ENCODE results near the gene PGBD5. TPM values are rescaled to one million over a fixed set of nuclear protein-coding genes. Genes with fewer than 3 reads are reported as not detected.
"Not testable (repeated sequence)": the region's sequence is repeated elsewhere in the genome, so short reads cannot be mapped to it uniquely, and the experiment has no call there.

Gene PGBD5
- total RNA-seq, 5 donors from 2014 or later (not counting 1 experiment from before 2014, with no cell fraction given), result 0.03 to 0.09 (median 0.09) TPM; not detected in 2

- Histone ChIP-seq H3K27me3 (replicated peaks in 1 of 2; ENCODE audit: control insufficient read depth in 2 of 2, extremely low read depth in 1 of 2, insufficient read depth in 2 of 2, low read length in 1 of 2) (peaks cover 18 to 56% of the 10 kb centered on the region in 2 experiments), H3K27ac (ENCODE audit: low read length) (no peak overlapping the region), H3K9me3 (no peaks in the 10 kb centered on the region), H3K36me3 (ENCODE audit: control insufficient read depth in 2 of 2, extremely low read depth in 1 of 2, insufficient read depth in 1 of 2, low read length in 1 of 2) (no peaks in the 10 kb centered on the region), H3K4me3 (ENCODE audit: control insufficient read depth in 1 of 2, extremely low read depth in 1 of 2, low read length in 1 of 2) (no peak overlapping the region), H3K4me1 (ENCODE audit: control insufficient read depth in 1 of 2, extremely low read depth in 1 of 2, insufficient read depth in 2 of 2, low read length in 2 of 2) (peaks cover 2 to 11% of the 10 kb centered on the region in 2 experiments)
- H3K4me1 Mint-ChIP-seq, result peaks cover 7 to 16% (median 12%) of the 10 kb centered on the region in 3 donors
- ATAC-seq (replicated peaks in 1 of 4) (no peak), DNase-seq (no peak)
- WGBS (ENCODE audit: insufficient coverage), result 41% methylated on average over 8 of the region's 14 CpGs
- H3K27ac Mint-ChIP-seq, result no peak overlapping the region
- H3K4me3 Mint-ChIP-seq, result no peak overlapping the region
- peaks cover 0 to 12% (median 5%) of the 10 kb centered on the region in 3 donors for H3K9me3 Mint-ChIP-seq
- H3K36me3 Mint-ChIP-seq, result no peaks in the 10 kb centered on the region
- H3K27me3 Mint-ChIP-seq, result peaks cover 61% of the 10 kb centered on the region in 2 donors
- ChIA-PET POLR2A (no interaction called here), CTCF (no interaction called here)
Observed at GRCh38 chr1:230422221-230422981, 3.7 kb downstream of the PGBD5 start.

GRCh38 chr1:230421481-230421880, 4.7 kb downstream of the PGBD5 start:
- Histone ChIP-seq H3K4me3 (ENCODE audit: control insufficient read depth in 1 of 2, extremely low read depth in 1 of 2, low read length in 1 of 2) (no peak overlapping the region), H3K27ac (ENCODE audit: low read length) (no peak overlapping the region), H3K4me1 (ENCODE audit: control insufficient read depth in 1 of 2, extremely low read depth in 1 of 2, insufficient read depth in 2 of 2, low read length in 2 of 2) (peaks cover 2 to 8% of the 10 kb centered on the region in 2 experiments), H3K36me3 (ENCODE audit: control insufficient read depth in 2 of 2, extremely low read depth in 1 of 2, insufficient read depth in 1 of 2, low read length in 1 of 2) (no peaks in the 10 kb centered on the region), H3K27me3 (replicated peaks in 1 of 2; ENCODE audit: control insufficient read depth in 2 of 2, extremely low read depth in 1 of 2, insufficient read depth in 2 of 2, low read length in 1 of 2) (peaks cover 18 to 51% of the 10 kb centered on the region in 2 experiments), H3K9me3 (no peaks in the 10 kb centered on the region)
- WGBS (ENCODE audit: insufficient coverage), result no CpG with 5 or more reads among the region's 1 CpG
- Mint-ChIP-seq H3K27me3 (peaks cover 60 to 61% of the 10 kb centered on the region in 2 donors), H3K4me3 (no peak overlapping the region), H3K4me1 (peaks cover 0 to 10% (median 8%) of the 10 kb centered on the region in 3 donors), H3K9me3 (peaks cover 0 to 8% (median 0%) of the 10 kb centered on the region in 3 donors), H3K36me3 (no peaks in the 10 kb centered on the region), H3K27ac (no peak overlapping the region)
- DNase-seq (no peak), ATAC-seq (replicated peaks in 1 of 4) (no peak)
- POLR2A ChIA-PET, result no interaction called here
- CTCF ChIA-PET, result no interaction called here

GRCh38 chr1:230420372-230420771, 5.8 kb downstream of the PGBD5 start:
- POLR2A ChIA-PET; H3K9me3 Mint-ChIP-seq; ATAC-seq (replicated peaks in 1 of 4); H3K4me3 ChIP-seq (ENCODE audit: control insufficient read depth in 1 of 2, extremely low read depth in 1 of 2, low read length in 1 of 2); DNase-seq; H3K27ac Mint-ChIP-seq; H3K4me1 ChIP-seq (ENCODE audit: control insufficient read depth in 1 of 2, extremely low read depth in 1 of 2, insufficient read depth in 2 of 2, low read length in 2 of 2); H3K36me3 ChIP-seq (ENCODE audit: control insufficient read depth in 2 of 2, extremely low read depth in 1 of 2, insufficient read depth in 1 of 2, low read length in 1 of 2); H3K36me3 Mint-ChIP-seq; CTCF ChIA-PET; H3K4me3 Mint-ChIP-seq; H3K27ac ChIP-seq (ENCODE audit: low read length); H3K9me3 ChIP-seq: not testable (repeated sequence)
- Mint-ChIP-seq H3K4me1 (peaks cover 0 to 10% (median 8%) of the 10 kb centered on the region in 3 donors), H3K27me3 (peaks cover 69 to 70% of the 10 kb centered on the region in 2 donors)
- H3K27me3 ChIP-seq (replicated peaks in 1 of 2; ENCODE audit: control insufficient read depth in 2 of 2, extremely low read depth in 1 of 2, insufficient read depth in 2 of 2, low read length in 1 of 2), result peaks cover 18 to 50% of the 10 kb centered on the region in 2 experiments
- 84% methylated on average over 2 of the region's 2 CpGs for WGBS (ENCODE audit: insufficient coverage)

GRCh38 chr1:230416430-230416829, 9.7 kb downstream of the PGBD5 start:
- Mint-ChIP-seq H3K4me3 (no peak overlapping the region), H3K9me3 (peaks cover 0 to 8% (median 0%) of the 10 kb centered on the region in 3 donors), H3K36me3 (no peaks in the 10 kb centered on the region), H3K27me3 (peaks cover 51 to 55% of the 10 kb centered on the region in 2 donors), H3K4me1 (no peaks in the 10 kb centered on the region), H3K27ac (no peak overlapping the region)
- ChIA-PET POLR2A (no interaction called here), CTCF (no interaction called here)
- no peak for DNase-seq
- H3K27ac ChIP-seq (ENCODE audit: low read length), result no peak overlapping the region
- H3K9me3 ChIP-seq, result no peaks in the 10 kb centered on the region
- WGBS (ENCODE audit: insufficient coverage), result 81% methylated on average over 5 of the region's 7 CpGs
- H3K36me3 ChIP-seq (ENCODE audit: control insufficient read depth in 2 of 2, extremely low read depth in 1 of 2, insufficient read depth in 1 of 2, low read length in 1 of 2), result no peaks in the 10 kb centered on the region
- peaks cover 6 to 23% of the 10 kb centered on the region in 2 experiments for H3K27me3 ChIP-seq (replicated peaks in 1 of 2; ENCODE audit: control insufficient read depth in 2 of 2, extremely low read depth in 1 of 2, insufficient read depth in 2 of 2, low read length in 1 of 2)
- no peaks in the 10 kb centered on the region for H3K4me1 ChIP-seq (ENCODE audit: control insufficient read depth in 1 of 2, extremely low read depth in 1 of 2, insufficient read depth in 2 of 2, low read length in 2 of 2)
- ATAC-seq (replicated peaks in 1 of 4), result no peak
- H3K4me3 ChIP-seq (ENCODE audit: control insufficient read depth in 1 of 2, extremely low read depth in 1 of 2, low read length in 1 of 2), result no peak overlapping the region

- no peaks in the 10 kb centered on the region for H3K36me3 Mint-ChIP-seq
- no peak overlapping the region for H3K27ac Mint-ChIP-seq
- no peaks in the 10 kb centered on the region for H3K4me1 Mint-ChIP-seq
- H3K9me3 Mint-ChIP-seq, result peaks cover 0 to 8% (median 0%) of the 10 kb centered on the region in 3 donors
- 75% methylated on average over 2 of the region's 2 CpGs for WGBS (ENCODE audit: insufficient coverage)
- POLR2A ChIA-PET, result interaction anchor here in 1 of 2 donors (0.6 kb wide), 1 partner anchor 108 kb away, joined by 8 read pairs; no protein-coding TSS in a partner anchor
- Histone ChIP-seq H3K4me3 (ENCODE audit: control insufficient read depth in 1 of 2, extremely low read depth in 1 of 2, low read length in 1 of 2) (no peak overlapping the region), H3K4me1 (ENCODE audit: control insufficient read depth in 1 of 2, extremely low read depth in 1 of 2, insufficient read depth in 2 of 2, low read length in 2 of 2) (no peaks in the 10 kb centered on the region), H3K27ac (ENCODE audit: low read length) (no peak overlapping the region), H3K36me3 (ENCODE audit: control insufficient read depth in 2 of 2, extremely low read depth in 1 of 2, insufficient read depth in 1 of 2, low read length in 1 of 2) (no peaks in the 10 kb centered on the region), H3K27me3 (replicated peaks in 1 of 2; ENCODE audit: control insufficient read depth in 2 of 2, extremely low read depth in 1 of 2, insufficient read depth in 2 of 2, low read length in 1 of 2) (peaks cover 2 to 23% of the 10 kb centered on the region in 2 experiments), H3K9me3 (no peaks in the 10 kb centered on the region)
- peaks cover 54 to 55% of the 10 kb centered on the region in 2 donors for H3K27me3 Mint-ChIP-seq
- DNase-seq (no peak), ATAC-seq (replicated peaks in 1 of 4) (no peak)
- CTCF ChIA-PET, result interaction anchor here in 1 of 2 donors (0.9 kb wide), 1 partner anchor 949 kb away, joined by 3 read pairs; no protein-coding TSS in a partner anchor
- H3K4me3 Mint-ChIP-seq, result no peak overlapping the region
Observed at GRCh38 chr1:230415405-230416132, 10.6 kb downstream of the PGBD5 start.

- POLR2A ChIA-PET, result no interaction called here
- CTCF ChIA-PET, result interaction anchor here in 1 of 2 donors (0.9 kb wide), 1 partner anchor 948 kb away, joined by 3 read pairs; no protein-coding TSS in a partner anchor
- WGBS (ENCODE audit: insufficient coverage), result no CpG with 5 or more reads among the region's 4 CpGs
Observed at GRCh38 chr1:230414694-230415093, 11.4 kb downstream of the PGBD5 start.

More at GRCh38 chr1:230414694-230415093, 11.4 kb downstream of the PGBD5 start:
- no peaks in the 10 kb centered on the region for H3K9me3 ChIP-seq
- H3K4me1 ChIP-seq (ENCODE audit: control insufficient read depth in 1 of 2, extremely low read depth in 1 of 2, insufficient read depth in 2 of 2, low read length in 2 of 2), result no peaks in the 10 kb centered on the region
- Mint-ChIP-seq H3K27me3 (peaks cover 48 to 55% of the 10 kb centered on the region in 2 donors), H3K36me3 (no peaks in the 10 kb centered on the region), H3K9me3 (no peaks in the 10 kb centered on the region), H3K4me1 (no peaks in the 10 kb centered on the region), H3K4me3 (no peak overlapping the region), H3K27ac (no peak overlapping the region)
- no peak for ATAC-seq (replicated peaks in 1 of 4)
- H3K36me3 ChIP-seq (ENCODE audit: control insufficient read depth in 2 of 2, extremely low read depth in 1 of 2, insufficient read depth in 1 of 2, low read length in 1 of 2), result no peaks in the 10 kb centered on the region
- H3K27me3 ChIP-seq (replicated peaks in 1 of 2; ENCODE audit: control insufficient read depth in 2 of 2, extremely low read depth in 1 of 2, insufficient read depth in 2 of 2, low read length in 1 of 2), result peaks cover 2 to 21% of the 10 kb centered on the region in 2 experiments
- no peak overlapping the region for H3K27ac ChIP-seq (ENCODE audit: low read length)
- no peak overlapping the region for H3K4me3 ChIP-seq (ENCODE audit: control insufficient read depth in 1 of 2, extremely low read depth in 1 of 2, low read length in 1 of 2)
- DNase-seq, result no peak

Data from T-cell (primary cell).